Glutamatergic neuron (in vitro differentiated cells): ENCODE data around the gene RPS23. TPM values are rescaled to one million over a fixed set of nuclear protein-coding genes. Genes with fewer than 3 reads are reported as not detected.
A peak's percentile ranks its signal among the peaks of the same experiment; 100 is the strongest.

Experiments used
- DNase-seq: peaks from one replicate; pipeline ENCODE4 v3.0.0; 2022
- H3K27ac Mint-ChIP-seq: one replicate; pipeline ENCODE4 v1.8.0; 2020; ENCODE audit warnings: mild to moderate bottlenecking, mixed read lengths, inconsistent platforms; ENCODE audit not compliant: unreplicated experiment
- H3K27me3 Mint-ChIP-seq: one replicate; pipeline ENCODE4 v1.8.0; 2020; ENCODE audit warnings: mild to moderate bottlenecking, moderate library complexity, mixed read lengths, inconsistent platforms; ENCODE audit not compliant: unreplicated experiment
- H3K36me3 Mint-ChIP-seq: one replicate; pipeline ENCODE4 v1.8.0; 2020; ENCODE audit warnings: mild to moderate bottlenecking, mixed read lengths, inconsistent platforms; ENCODE audit not compliant: unreplicated experiment
- H3K4me1 Mint-ChIP-seq: one replicate; pipeline ENCODE4 v1.8.0; 2020; ENCODE audit warnings: mild to moderate bottlenecking, low read depth, mixed read lengths, inconsistent platforms; ENCODE audit not compliant: unreplicated experiment
- H3K4me3 Mint-ChIP-seq: one replicate; pipeline ENCODE4 v1.8.0; 2020; ENCODE audit warnings: mild to moderate bottlenecking, mixed read lengths, inconsistent platforms; ENCODE audit not compliant: unreplicated experiment
- H3K9me3 Mint-ChIP-seq: one replicate; pipeline ENCODE4 v1.8.0; 2020; ENCODE audit warnings: mild to moderate bottlenecking, moderate library complexity, mixed read lengths, inconsistent platforms; ENCODE audit not compliant: unreplicated experiment
- CTCF ChIP-seq: fragments of 200-600 bp; sonication (generic); IDR thresholded peaks from one replicate; pipeline ENCODE4 v1.5.0; 2021; ENCODE audit not compliant: partially characterized antibody, unreplicated experiment
- total RNA-seq: library from RNA; stranded (reverse); fragmentation: NEBNext Ultra II Directional; extraction: Animal tissue kit (Norgen Biotek cat#: 25700); gene quantifications from one replicate; pipeline ENCODE4 v1.2.1, GENCODE V29; 2021; ENCODE audit not compliant: unreplicated experiment

Gene RPS23
- total RNA-seq, 1 donor from 2014 or later: 1,149 TPM

DNA sequence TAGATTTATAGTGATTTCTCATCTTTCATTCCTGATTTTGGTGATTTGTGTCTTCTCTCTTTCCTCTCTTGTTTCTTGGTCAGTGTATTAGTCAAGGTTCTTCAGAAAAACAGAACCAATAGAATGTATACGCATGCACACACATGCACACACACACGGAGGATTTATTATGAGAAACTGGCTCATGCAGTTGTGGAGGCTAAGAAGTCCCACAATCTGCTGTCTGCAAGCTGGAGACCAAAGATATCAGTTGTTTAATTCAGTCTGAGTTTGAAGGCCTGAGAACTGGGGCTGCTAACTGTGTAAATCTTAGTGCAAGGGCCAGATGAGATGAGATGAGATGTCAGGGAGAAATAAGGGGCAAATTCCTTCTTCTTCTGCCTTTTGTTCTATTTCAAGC is 5.7 kb upstream of the RPS23 start:
- no peaks in the 10 kb centered on the region for H3K9me3 Mint-ChIP-seq
- H3K27me3 Mint-ChIP-seq: peaks cover 3% of the 10 kb centered on the region
- no peak overlapping the region for H3K27ac Mint-ChIP-seq
- no peak overlapping the region for H3K4me3 Mint-ChIP-seq
- no peak for TF ChIP-seq CTCF
- DNase-seq: no peak
- no peaks in the 10 kb centered on the region for H3K4me1 Mint-ChIP-seq
- no peaks in the 10 kb centered on the region for H3K36me3 Mint-ChIP-seq

- peaks cover 5% of the 10 kb centered on the region for H3K4me1 Mint-ChIP-seq
- no peaks in the 10 kb centered on the region for H3K36me3 Mint-ChIP-seq
- H3K27ac Mint-ChIP-seq: peak overlapping the region; percentile 99
- peaks cover 11% of the 10 kb centered on the region for H3K9me3 Mint-ChIP-seq
- peaks cover 5% of the 10 kb centered on the region for H3K27me3 Mint-ChIP-seq
- no peak for DNase-seq
- no peak for TF ChIP-seq CTCF
- peak overlapping the region; percentile 97 for H3K4me3 Mint-ChIP-seq
Observed at GRCh38 chr5:82278711-82279370, 687 bp upstream of the RPS23 start.

- peak overlapping the region; percentile 97 for H3K4me3 Mint-ChIP-seq
- peaks cover 11% of the 10 kb centered on the region for H3K9me3 Mint-ChIP-seq
- H3K27ac Mint-ChIP-seq: peak overlapping the region; percentile 99
- H3K27me3 Mint-ChIP-seq: peaks cover 5% of the 10 kb centered on the region
- DNase-seq: no peak
- peaks cover 5% of the 10 kb centered on the region for H3K4me1 Mint-ChIP-seq
- TF ChIP-seq CTCF: no peak
- no peaks in the 10 kb centered on the region for H3K36me3 Mint-ChIP-seq
Observed at GRCh38 chr5:82277613-82277986, 554 bp downstream of the RPS23 start.

DNA sequence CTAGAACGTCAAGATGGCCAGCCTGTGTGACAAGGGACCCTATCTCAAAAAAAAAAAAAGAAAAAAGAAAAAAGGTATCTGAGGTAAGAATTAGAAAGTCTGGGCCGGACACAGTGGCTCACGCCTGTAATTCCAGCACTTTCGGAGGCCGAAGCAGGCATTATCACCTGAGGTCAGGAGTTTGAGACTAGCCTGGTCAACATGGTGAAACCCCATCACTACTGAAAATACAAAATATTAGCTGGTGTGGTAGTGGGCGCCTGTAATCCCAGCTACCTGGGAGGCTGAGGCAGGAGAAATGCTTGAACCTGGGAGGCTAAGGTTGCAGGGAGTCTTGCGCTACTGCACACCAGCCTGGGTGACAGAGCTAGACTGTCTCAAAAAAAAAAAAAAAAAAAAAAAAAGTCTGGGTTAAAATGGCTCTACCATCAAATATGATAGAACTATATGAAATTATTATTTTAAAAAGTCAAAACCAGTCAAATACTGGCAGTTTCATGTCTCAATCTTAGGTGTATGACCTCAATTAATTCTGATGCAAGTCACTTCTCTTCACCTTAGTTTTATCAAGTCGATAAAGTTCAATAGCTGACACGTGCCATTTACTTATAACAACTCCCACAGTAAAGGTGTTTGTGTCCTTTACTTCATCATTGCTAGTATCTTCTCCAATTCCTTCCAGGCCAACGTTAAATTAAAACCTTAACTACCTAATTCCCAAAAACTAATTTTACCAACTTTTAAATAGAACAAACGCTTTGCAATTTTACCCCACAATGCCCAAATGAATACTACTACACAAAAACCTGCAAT is 1.1 kb downstream of the RPS23 start:
- Mint-ChIP-seq H3K27ac (peak overlapping the region; percentile 99), H3K36me3 (no peaks in the 10 kb centered on the region), H3K9me3 (peaks cover 11% of the 10 kb centered on the region), H3K27me3 (peaks cover 5% of the 10 kb centered on the region), H3K4me1 (peaks cover 5% of the 10 kb centered on the region), H3K4me3 (peak overlapping the region; percentile 97)
- DNase-seq: no peak
- TF ChIP-seq CTCF: no peak

DNA sequence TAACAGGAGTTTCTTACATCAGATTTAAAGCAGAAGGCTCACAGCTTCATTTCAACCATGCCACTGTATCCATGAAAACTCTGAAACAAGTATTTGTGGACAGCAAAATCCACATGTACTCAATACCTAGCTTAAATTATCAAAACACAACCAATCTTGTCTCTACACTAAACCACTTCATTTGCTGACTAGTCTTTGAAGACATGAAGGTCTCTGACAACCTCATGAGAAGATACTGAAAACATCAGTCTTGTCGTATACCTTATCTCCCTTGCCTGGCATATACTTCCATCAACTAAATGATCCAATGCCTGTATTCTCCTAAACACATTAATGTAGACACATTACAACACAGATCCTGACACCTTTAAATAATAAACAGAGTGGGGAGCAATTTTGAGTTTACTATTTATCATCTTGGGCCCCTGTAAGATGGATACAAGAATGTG is 2.9 kb downstream of the RPS23 start:
- Mint-ChIP-seq H3K27me3 (peaks cover 5% of the 10 kb centered on the region), H3K36me3 (no peaks in the 10 kb centered on the region), H3K4me3 (no peak overlapping the region), H3K9me3 (peaks cover 12% of the 10 kb centered on the region), H3K27ac (no peak overlapping the region), H3K4me1 (peaks cover 5% of the 10 kb centered on the region)
- no peak for DNase-seq
- no peak for TF ChIP-seq CTCF
